ENCODE data around the gene LCP2. TPM values are rescaled to one million over a fixed set of nuclear protein-coding genes. Genes with fewer than 3 reads are reported as not detected.

LCP2 gene
- total RNA-seq, 1 donor from 2014 or later, result not detected

GRCh38 chr5:170290498-170290897 lies 7.1 kb downstream of the LCP2 start:
- no peak overlapping the region for H3K27ac Mint-ChIP-seq (ENCODE audit: unreplicated experiment)
- no peak for TF ChIP-seq CTCF (IDR thresholded peaks at IDR 0.05)
- peaks cover 7% of the 10 kb centered on the region for H3K4me1 Mint-ChIP-seq (ENCODE audit: low read depth)
- H3K4me3 Mint-ChIP-seq (ENCODE audit: unreplicated experiment), result no peak overlapping the region
- DNase-seq (ENCODE audit: low spot score), result no peak
- peaks cover 2% of the 10 kb centered on the region for H3K36me3 Mint-ChIP-seq (ENCODE audit: low read depth)
- H3K27me3 Mint-ChIP-seq (ENCODE audit: low read depth), result peaks cover 54% of the 10 kb centered on the region
- peaks cover 10% of the 10 kb centered on the region for H3K9me3 Mint-ChIP-seq (ENCODE audit: low read depth)

- Mint-ChIP-seq H3K9me3 (ENCODE audit: low read depth) (peaks cover 14% of the 10 kb centered on the region), H3K27ac (ENCODE audit: unreplicated experiment) (no peak overlapping the region), H3K27me3 (ENCODE audit: low read depth) (peaks cover 50% of the 10 kb centered on the region), H3K4me3 (ENCODE audit: unreplicated experiment) (no peak overlapping the region), H3K4me1 (ENCODE audit: low read depth) (peaks cover 7% of the 10 kb centered on the region), H3K36me3 (ENCODE audit: low read depth) (peaks cover 2% of the 10 kb centered on the region)
- no peak for DNase-seq (ENCODE audit: low spot score)
- no peak for TF ChIP-seq CTCF (IDR thresholded peaks at IDR 0.05)
These were observed 7.8 kb downstream of the LCP2 start for GRCh38 chr5:170289764-170290163.

GRCh38 chr5:170289121-170289520 lies 8.5 kb downstream of the LCP2 start:
- no peak for TF ChIP-seq CTCF (IDR thresholded peaks at IDR 0.05)
- Mint-ChIP-seq H3K4me3 (ENCODE audit: unreplicated experiment) (no peak overlapping the region), H3K27me3 (ENCODE audit: low read depth) (peaks cover 45% of the 10 kb centered on the region), H3K36me3 (ENCODE audit: low read depth) (peaks cover 5% of the 10 kb centered on the region), H3K9me3 (ENCODE audit: low read depth) (peaks cover 19% of the 10 kb centered on the region), H3K4me1 (ENCODE audit: low read depth) (peaks cover 7% of the 10 kb centered on the region), H3K27ac (ENCODE audit: unreplicated experiment) (no peak overlapping the region)
- no peak for DNase-seq (ENCODE audit: low spot score)

- Mint-ChIP-seq H3K4me1 (ENCODE audit: low read depth) (peaks cover 7% of the 10 kb centered on the region), H3K27ac (ENCODE audit: unreplicated experiment) (no peak overlapping the region), H3K4me3 (ENCODE audit: unreplicated experiment) (no peak overlapping the region), H3K27me3 (ENCODE audit: low read depth) (peaks cover 43% of the 10 kb centered on the region), H3K9me3 (ENCODE audit: low read depth) (peaks cover 23% of the 10 kb centered on the region), H3K36me3 (ENCODE audit: low read depth) (peaks cover 8% of the 10 kb centered on the region)
- DNase-seq (ENCODE audit: low spot score), result no peak
- no peak for TF ChIP-seq CTCF (IDR thresholded peaks at IDR 0.05)
These were observed 9.0 kb downstream of the LCP2 start for GRCh38 chr5:170288551-170288950.

- no peak for TF ChIP-seq CTCF (IDR thresholded peaks at IDR 0.05)
- H3K27ac Mint-ChIP-seq (ENCODE audit: unreplicated experiment), result no peak overlapping the region
- H3K27me3 Mint-ChIP-seq (ENCODE audit: low read depth), result peaks cover 43% of the 10 kb centered on the region
- H3K9me3 Mint-ChIP-seq (ENCODE audit: low read depth), result peaks cover 27% of the 10 kb centered on the region
- DNase-seq (ENCODE audit: low spot score), result no peak
- H3K4me1 Mint-ChIP-seq (ENCODE audit: low read depth), result peaks cover 7% of the 10 kb centered on the region
- H3K4me3 Mint-ChIP-seq (ENCODE audit: unreplicated experiment), result no peak overlapping the region
- H3K36me3 Mint-ChIP-seq (ENCODE audit: low read depth), result peaks cover 8% of the 10 kb centered on the region
These were observed 9.4 kb downstream of the LCP2 start for GRCh38 chr5:170288151-170288550.
